ENCODE data around the gene SH3GL2.

Gene SH3GL2

GRCh38 chr9:17556255-17556654 is 22.6 kb upstream of the SH3GL2 start:
- TF ChIP-seq CTCF (conservative IDR thresholded peaks at IDR 0.05): no peak
- no peak overlapping the region for H3K27ac ChIP-seq

GRCh38 chr9:17556935-17557334 is 21.9 kb upstream of the SH3GL2 start:
- no peak for TF ChIP-seq CTCF (conservative IDR thresholded peaks at IDR 0.05)
- no peak overlapping the region for H3K27ac ChIP-seq

- no peak for TF ChIP-seq CTCF (conservative IDR thresholded peaks at IDR 0.05)
- H3K27ac ChIP-seq: no peak overlapping the region
Observed at GRCh38 chr9:17571825-17572224, 7.0 kb upstream of the SH3GL2 start.

- no peak overlapping the region for H3K27ac ChIP-seq
- no peak for TF ChIP-seq CTCF (conservative IDR thresholded peaks at IDR 0.05)
Observed at GRCh38 chr9:17574342-17574741, 4.5 kb upstream of the SH3GL2 start.

- H3K27ac ChIP-seq: peak overlapping the region; percentile 33; the same call in 1 of the 2 replicates
- no peak for TF ChIP-seq CTCF (conservative IDR thresholded peaks at IDR 0.05)
Observed at GRCh38 chr9:17578577-17578910, 322 bp upstream of the SH3GL2 start.

- no peak overlapping the region for H3K27ac ChIP-seq
- no peak for TF ChIP-seq CTCF (conservative IDR thresholded peaks at IDR 0.05)
Observed at GRCh38 chr9:17580119-17580518, 1.3 kb downstream of the SH3GL2 start.

GRCh38 chr9:17587113-17587512 is 8.2 kb downstream of the SH3GL2 start:
- no peak overlapping the region for H3K27ac ChIP-seq
- no peak for TF ChIP-seq CTCF (conservative IDR thresholded peaks at IDR 0.05)

GRCh38 chr9:17588395-17588794 is 9.5 kb downstream of the SH3GL2 start:
- H3K27ac ChIP-seq: no peak overlapping the region
- TF ChIP-seq CTCF (conservative IDR thresholded peaks at IDR 0.05): no peak
